ENCODE measurements around the gene GTF2IRD2. TPM values are rescaled to one million over a fixed set of nuclear protein-coding genes. Genes with fewer than 3 reads are reported as not detected.

The GTF2IRD2 gene
- polyA plus RNA-seq, 1 experiment, result 15.3 TPM

Small RNAs within 50 kb of the gene (small RNA-seq; reads per million reads assigned to genes)
- not detected for gene RF00019 (ENCODE audit: insufficient read length, low read depth, low replicate concordance)

Other genes with a start within 250 kb of the GTF2IRD2 start
- gene GTF2I, start 193.9 kb downstream of the GTF2IRD2 start, polyA plus RNA-seq (2011; rRNA removed), result 30.7 and 37.4 TPM in 2 replicates
- gene NCF1, start 77.6 kb downstream of the GTF2IRD2 start, polyA plus RNA-seq (2011; rRNA removed), result not detected in 2 replicates
- 3.0 and 5.7 TPM in 2 replicates for gene CASTOR2, start 113.1 kb upstream of the GTF2IRD2 start, polyA plus RNA-seq (2011; rRNA removed)
- 52.2 and 54.1 TPM in 2 replicates for gene RCC1L, start 222.2 kb upstream of the GTF2IRD2 start, polyA plus RNA-seq (2011; rRNA removed)
- 16.9 and 20.2 TPM in 2 replicates for gene GTF2IRD2B, start 241.0 kb upstream of the GTF2IRD2 start, polyA plus RNA-seq (2011; rRNA removed)